NB4 (cell line): Measurements from ENCODE around the gene OGN.

Experiments
- DNase-seq: peaks from one replicate; pipeline ENCODE4 v3.0.0; 2010; ENCODE audit warnings: low read depth
- H3K4me3 ChIP-seq: one replicate; pipeline ENCODE4 v1.5.1; 2011; ENCODE audit warnings: mild to moderate bottlenecking, low read depth, low read length, moderate library complexity
- MYC ChIP-seq: IDR thresholded peaks from 2 replicates; pipeline ENCODE4 v1.6.1; 2011; ENCODE audit warnings: low read depth, low read length
- POLR2A ChIP-seq: IDR thresholded peaks from 2 replicates; pipeline ENCODE4 v1.6.1; 2011; ENCODE audit warnings: mild to moderate bottlenecking; ENCODE audit not compliant: insufficient read length; ENCODE audit errors: extremely low read depth
- TF ChIP-seq, protein P1 (sequence below): IDR thresholded peaks from 2 replicates; pipeline ENCODE4 v1.6.1; 2011; ENCODE audit warnings: low read depth, low read length
- TF ChIP-seq, protein P2 (sequence below): IDR thresholded peaks from one replicate; pipeline ENCODE4 v1.5.1; 2012; ENCODE audit warnings: low read depth, low read length

OGN gene

DNA sequence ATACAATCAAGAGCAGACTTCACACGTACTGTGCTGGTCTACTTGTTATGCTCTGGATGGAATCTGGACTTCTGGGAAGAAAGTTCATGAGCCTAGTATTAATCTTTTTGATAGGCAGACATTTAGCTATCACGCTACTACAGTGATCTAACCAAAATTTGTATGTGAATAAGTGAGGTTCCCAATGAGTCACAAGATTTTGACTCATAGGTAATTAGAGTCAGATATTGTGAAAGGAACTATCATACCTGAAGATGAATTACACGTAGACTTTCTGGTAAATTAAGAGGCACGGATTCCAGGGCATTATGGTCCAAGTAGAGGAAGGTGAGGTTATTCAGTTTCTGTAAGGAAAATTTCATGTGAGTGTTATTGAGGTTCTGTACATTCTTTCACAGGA is 18.4 kb downstream of the OGN start:
- H3K4me3 ChIP-seq, result no peak overlapping the region
- no peak for DNase-seq
- TF ChIP-seq MYC (no peak), POLR2A (no peak)
- TF ChIP-seq, protein P1, sequence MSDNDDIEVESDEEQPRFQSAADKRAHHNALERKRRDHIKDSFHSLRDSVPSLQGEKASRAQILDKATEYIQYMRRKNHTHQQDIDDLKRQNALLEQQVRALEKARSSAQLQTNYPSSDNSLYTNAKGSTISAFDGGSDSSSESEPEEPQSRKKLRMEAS, result no peak
- TF ChIP-seq, protein P2, sequence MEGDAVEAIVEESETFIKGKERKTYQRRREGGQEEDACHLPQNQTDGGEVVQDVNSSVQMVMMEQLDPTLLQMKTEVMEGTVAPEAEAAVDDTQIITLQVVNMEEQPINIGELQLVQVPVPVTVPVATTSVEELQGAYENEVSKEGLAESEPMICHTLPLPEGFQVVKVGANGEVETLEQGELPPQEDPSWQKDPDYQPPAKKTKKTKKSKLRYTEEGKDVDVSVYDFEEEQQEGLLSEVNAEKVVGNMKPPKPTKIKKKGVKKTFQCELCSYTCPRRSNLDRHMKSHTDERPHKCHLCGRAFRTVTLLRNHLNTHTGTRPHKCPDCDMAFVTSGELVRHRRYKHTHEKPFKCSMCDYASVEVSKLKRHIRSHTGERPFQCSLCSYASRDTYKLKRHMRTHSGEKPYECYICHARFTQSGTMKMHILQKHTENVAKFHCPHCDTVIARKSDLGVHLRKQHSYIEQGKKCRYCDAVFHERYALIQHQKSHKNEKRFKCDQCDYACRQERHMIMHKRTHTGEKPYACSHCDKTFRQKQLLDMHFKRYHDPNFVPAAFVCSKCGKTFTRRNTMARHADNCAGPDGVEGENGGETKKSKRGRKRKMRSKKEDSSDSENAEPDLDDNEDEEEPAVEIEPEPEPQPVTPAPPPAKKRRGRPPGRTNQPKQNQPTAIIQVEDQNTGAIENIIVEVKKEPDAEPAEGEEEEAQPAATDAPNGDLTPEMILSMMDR, result no peak

DNA sequence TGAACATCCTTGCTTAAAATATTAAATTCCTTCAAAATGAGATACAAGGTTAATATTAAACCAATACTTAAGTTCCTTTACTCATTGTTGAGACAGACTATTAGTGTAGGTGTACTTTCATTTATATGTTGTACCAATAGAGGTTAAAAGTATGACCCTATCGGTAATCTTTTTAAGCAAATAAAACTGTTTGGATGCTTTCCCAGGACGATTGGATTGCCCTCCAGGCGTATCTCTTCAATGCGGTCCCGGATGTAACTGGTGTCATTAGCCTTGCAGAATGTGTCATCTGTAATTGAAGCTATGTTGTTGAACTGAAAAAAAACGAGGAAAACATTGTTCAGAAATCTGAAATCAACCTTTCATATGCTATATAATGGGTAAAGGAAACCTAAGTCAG is 18.9 kb downstream of the OGN start:
- no peak for DNase-seq
- H3K4me3 ChIP-seq, result no peak overlapping the region
- no peak for TF ChIP-seq MYC

DNA sequence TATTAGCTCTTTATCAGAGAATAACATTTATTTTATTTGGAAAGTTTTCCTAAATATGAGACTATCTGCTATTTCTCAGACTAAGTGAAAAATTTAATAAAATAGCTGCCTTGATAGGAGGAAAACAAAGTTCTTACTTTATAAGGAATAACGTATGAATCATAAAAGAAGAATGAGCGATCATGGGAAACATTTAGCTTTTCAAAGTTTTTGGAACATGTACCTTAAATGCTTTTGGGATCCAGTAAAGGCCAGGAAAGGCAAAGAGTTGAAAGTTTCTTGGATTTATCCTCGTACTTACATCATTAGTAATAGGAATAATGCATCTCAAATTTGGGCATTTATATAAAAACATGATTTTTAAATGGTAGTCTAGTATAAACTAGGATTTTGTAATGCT is 19.4 kb downstream of the OGN start:
- TF ChIP-seq, protein P2, result no peak
- TF ChIP-seq MYC (no peak), POLR2A (no peak)
- TF ChIP-seq, protein P1, result no peak
- H3K4me3 ChIP-seq, result no peak overlapping the region
- no peak for DNase-seq

DNA sequence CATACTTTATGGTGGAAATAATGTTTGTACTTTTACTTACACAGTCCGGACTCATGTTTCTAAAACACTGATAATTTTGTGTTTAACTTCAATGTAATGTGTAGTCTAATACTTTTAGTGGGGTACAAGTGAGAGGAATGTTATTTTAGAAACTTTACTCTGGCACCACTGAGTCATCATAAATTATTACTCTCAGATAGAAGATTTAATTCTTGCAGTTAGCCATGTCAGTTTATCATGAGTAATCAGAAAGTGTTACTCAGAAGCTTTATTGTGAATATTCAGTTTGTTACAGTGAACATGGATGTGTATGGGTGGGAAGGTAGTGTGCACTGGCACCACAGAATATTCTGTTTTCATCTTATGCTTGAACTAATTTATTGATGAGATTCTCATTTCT is 20.0 kb downstream of the OGN start:
- H3K4me3 ChIP-seq, result no peak overlapping the region
- no peak for DNase-seq
- no peak for TF ChIP-seq POLR2A
- no peak for TF ChIP-seq MYC
- TF ChIP-seq, protein P2, result no peak
- TF ChIP-seq, protein P1, result no peak

DNA sequence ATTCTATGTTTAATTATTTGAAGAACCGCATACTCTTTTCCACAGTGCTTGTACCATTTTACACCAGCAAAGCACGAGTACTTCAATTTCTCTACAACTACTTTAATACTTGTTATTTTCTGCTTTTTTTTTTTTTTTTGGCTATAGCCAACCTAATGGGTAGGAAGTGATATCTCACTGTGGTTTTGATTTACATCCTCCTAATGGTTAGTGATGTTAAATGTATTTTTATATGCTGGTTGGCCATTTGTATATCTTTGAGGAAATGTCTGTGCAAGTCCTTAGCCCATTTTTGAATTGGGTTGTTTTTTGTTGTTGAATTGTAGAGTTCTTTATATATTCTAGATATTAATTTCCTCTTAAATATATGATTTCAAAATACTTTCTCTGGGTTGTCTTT is 22.6 kb downstream of the OGN start:
- no peak for DNase-seq
- TF ChIP-seq, protein P1, result no peak
- TF ChIP-seq MYC (no peak), POLR2A (no peak)
- TF ChIP-seq, protein P2, result no peak
- H3K4me3 ChIP-seq, result no peak overlapping the region

DNA sequence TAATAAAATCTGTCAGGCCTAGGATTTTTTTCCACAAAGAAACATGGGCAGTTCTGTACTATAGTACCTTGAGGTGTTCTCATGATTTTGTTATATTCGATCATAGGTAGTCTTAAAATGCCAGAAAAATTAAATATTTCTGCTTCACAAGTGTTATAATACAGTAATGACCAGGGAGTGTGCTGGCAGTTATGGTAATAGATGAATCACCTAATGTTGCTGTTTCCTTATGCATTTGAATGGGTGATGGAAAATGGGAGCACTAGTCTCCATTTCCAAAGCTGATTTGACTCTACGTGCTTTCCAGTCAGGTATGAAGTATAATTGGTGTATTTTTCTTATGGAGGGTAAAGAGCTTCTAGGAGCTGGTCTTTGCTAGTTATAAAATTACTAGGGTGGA is 23.8 kb downstream of the OGN start:
- no peak overlapping the region for H3K4me3 ChIP-seq
- DNase-seq, result no peak
- TF ChIP-seq, protein P1, result no peak

DNA sequence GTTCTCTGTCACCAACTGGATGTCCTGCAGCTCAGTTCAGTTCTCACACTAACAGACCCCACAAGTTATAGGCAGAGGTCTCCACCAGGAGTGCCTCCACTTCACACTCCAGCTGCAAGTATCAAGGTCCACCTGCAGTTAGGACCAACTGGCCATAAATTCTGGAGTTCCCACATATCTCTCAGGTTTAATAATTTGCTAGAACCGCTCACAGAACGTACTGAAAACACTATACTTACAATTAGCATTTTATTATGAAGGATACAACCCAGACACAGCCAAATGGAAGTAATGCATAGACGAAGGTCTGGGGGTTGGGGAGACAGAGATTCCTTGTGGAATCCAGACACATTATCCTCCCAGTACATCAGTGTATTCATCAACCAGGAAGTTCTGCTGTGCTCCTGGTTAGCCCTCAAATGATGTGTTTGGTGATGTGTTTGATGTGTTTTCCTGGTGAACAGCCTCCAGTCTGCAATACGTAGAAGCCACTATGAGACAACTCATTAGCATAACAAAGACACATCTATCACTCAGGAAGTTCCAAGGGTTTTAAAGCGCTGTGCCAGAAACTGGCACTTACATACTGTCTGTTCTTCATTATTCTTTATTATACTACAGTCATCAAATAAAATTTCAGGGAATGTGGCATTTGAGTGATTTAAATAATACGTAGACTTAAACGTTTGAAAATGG is 25.4 kb downstream of the OGN start:
- no peak for DNase-seq

More for the DNA sequence above, 25.4 kb downstream of the OGN start:
- H3K4me3 ChIP-seq, result no peak overlapping the region
- TF ChIP-seq, protein P2, result no peak
- no peak for TF ChIP-seq MYC
- TF ChIP-seq, protein P1, result no peak
- no peak for TF ChIP-seq POLR2A
